OCI-LY1 (cell line): ENCODE data around the gene P3H2.

Experiments used
- H2AFZ ChIP-seq: fragments of 200-600 bp; sonication (generic), shearing (Covaris generic); 2 replicates; pipeline ENCODE4 v1.6.0; 2014; ENCODE audit warnings: antibody characterized with exemption, mild to moderate bottlenecking, low read length
- H3F3A ChIP-seq: fragments of 200-600 bp; sonication (generic), shearing (Covaris generic); 2 replicates; pipeline ENCODE4 v1.6.0; 2014; ENCODE audit warnings: mild to moderate bottlenecking, antibody characterized with exemption, low read length, moderate library complexity; ENCODE audit not compliant: insufficient read depth
- H3K27ac ChIP-seq: fragments of 200-600 bp; sonication (generic); 2 replicates; pipeline ENCODE4 v1.5.1; 2014; ENCODE audit warnings: low read length, mixed run types, mild to moderate bottlenecking, low read depth; ENCODE audit not compliant: poor library complexity, severe bottlenecking
- H3K27me3 ChIP-seq: fragments of 200-600 bp; sonication (generic); 2 replicates; pipeline ENCODE4 v1.6.0; 2014; ENCODE audit warnings: antibody characterized with exemption, mild to moderate bottlenecking, low read length, moderate library complexity; ENCODE audit not compliant: insufficient read depth
- H3K36me3 ChIP-seq: fragments of 200-600 bp; sonication (generic); 2 replicates; pipeline ENCODE4 v1.6.1; 2014; ENCODE audit warnings: mild to moderate bottlenecking, antibody characterized with exemption, low read length, moderate library complexity, mixed read lengths; ENCODE audit not compliant: insufficient read depth
- H3K4me1 ChIP-seq: fragments of 200-600 bp; sonication (generic); 2 replicates; pipeline ENCODE4 v1.5.1; 2014; ENCODE audit warnings: mild to moderate bottlenecking, low read length, moderate library complexity; ENCODE audit not compliant: insufficient read depth, severe bottlenecking
- H3K4me2 ChIP-seq: fragments of 200-600 bp; sonication (generic), shearing (Covaris generic); 2 replicates; pipeline ENCODE4 v1.6.1; 2014; ENCODE audit warnings: low read length
- H3K4me3 ChIP-seq: fragments of 200-600 bp; sonication (generic); 2 replicates; pipeline ENCODE4 v1.5.1; 2014; ENCODE audit warnings: low read length, low read depth, mild to moderate bottlenecking, mixed read lengths; ENCODE audit not compliant: poor library complexity, severe bottlenecking
- H3K79me2 ChIP-seq: fragments of 200-600 bp; shearing (Covaris generic); 2 replicates; pipeline ENCODE4 v1.6.1; 2016; ENCODE audit warnings: mixed run types, low read length, mixed read lengths; ENCODE audit not compliant: insufficient read depth
- H3K9ac ChIP-seq: fragments of 200-600 bp; sonication (generic), shearing (Covaris generic); 2 replicates; pipeline ENCODE4 v1.6.1; 2014; ENCODE audit warnings: mild to moderate bottlenecking, low read length, mixed read lengths
- H3K9me2 ChIP-seq: fragments of 200-600 bp; sonication (generic), shearing (Covaris generic); 2 replicates; pipeline ENCODE4 v1.6.1; 2014; ENCODE audit warnings: low read depth, mild to moderate bottlenecking, low read length, mixed read lengths
- H3K9me3 ChIP-seq: fragments of 200-600 bp; shearing (Covaris generic); 2 replicates; pipeline ENCODE4 v1.6.1; 2014; ENCODE audit warnings: low read length, mixed read lengths
- H4K20me1 ChIP-seq: fragments of 200-600 bp; sonication (generic), shearing (Covaris generic); 2 replicates; pipeline ENCODE4 v1.6.0; 2016; ENCODE audit warnings: mild to moderate bottlenecking, low read length; ENCODE audit not compliant: insufficient read depth
- EZH2 ChIP-seq: fragments of 200-600 bp; sonication (generic), shearing (Covaris generic); IDR thresholded peaks from 2 replicates; pipeline ENCODE4 v1.8.0; 2017; ENCODE audit warnings: borderline replicate concordance, mixed run types, mild to moderate bottlenecking, antibody characterized with exemption, low read length, moderate library complexity, mixed read lengths
- TF ChIP-seq, protein P1 (sequence below): fragments of 200-600 bp; sonication (generic), shearing (Covaris generic); IDR thresholded peaks from 2 replicates; pipeline ENCODE4 v1.5.1; 2017; ENCODE audit warnings: mild to moderate bottlenecking, antibody characterized with exemption, low read length, moderate library complexity, mixed read lengths

P3H2 gene

DNA sequence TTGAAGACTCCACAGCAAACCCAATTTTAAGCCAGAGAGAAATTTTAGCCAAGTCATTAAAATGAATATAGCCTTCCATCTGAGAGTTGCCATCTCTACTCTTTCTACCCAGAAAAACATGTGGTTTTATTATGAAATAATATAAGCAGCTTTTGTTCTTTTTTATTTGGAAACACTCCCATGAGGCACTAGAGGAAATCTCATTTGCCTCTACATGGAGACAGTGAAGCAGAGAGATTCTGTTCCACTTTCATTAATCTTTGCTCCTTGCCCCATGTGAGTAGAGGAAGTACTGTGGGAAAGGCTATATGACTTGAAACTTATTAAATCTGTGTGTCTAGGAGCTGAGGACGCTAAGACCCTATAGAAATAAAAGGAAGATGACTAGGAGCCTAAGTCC, 111.1 kb downstream of the P3H2 start:
- Histone ChIP-seq H3K27me3 (no peaks in the 10 kb centered on the region), H3K36me3 (no peaks in the 10 kb centered on the region), H2AFZ (no peak overlapping the region), H3K4me2 (no peak overlapping the region), H3K27ac (no peak overlapping the region), H3K9ac (no peak overlapping the region), H4K20me1 (no peaks in the 10 kb centered on the region), H3F3A (no peaks in the 10 kb centered on the region), H3K9me3 (no peaks in the 10 kb centered on the region), H3K4me3 (no peak overlapping the region), H3K79me2 (no peaks in the 10 kb centered on the region), H3K4me1 (no peaks in the 10 kb centered on the region), H3K9me2 (no peaks in the 10 kb centered on the region)
- no peak for TF ChIP-seq EZH2

DNA sequence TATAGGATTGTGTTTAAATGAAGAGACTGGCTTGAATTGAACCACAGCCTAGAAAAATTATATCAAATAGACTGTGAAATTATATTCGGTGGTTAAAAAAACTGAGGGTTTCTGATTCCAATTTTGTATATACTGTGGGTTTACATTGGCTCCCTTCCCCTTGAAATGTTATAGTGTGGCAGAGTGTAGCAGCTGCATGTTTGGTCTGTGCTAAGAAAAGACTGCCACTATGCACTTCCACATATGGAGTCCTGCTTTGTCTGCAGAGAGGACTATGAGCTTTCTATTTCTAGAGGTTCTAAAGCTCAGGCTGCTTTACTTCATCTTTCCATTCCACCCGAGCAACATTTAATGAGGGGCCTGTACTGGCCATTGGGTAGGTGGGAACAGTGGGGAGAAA, 112.3 kb downstream of the P3H2 start:
- H3K4me3 ChIP-seq, result no peak overlapping the region
- no peak overlapping the region for H3K4me2 ChIP-seq
- H4K20me1 ChIP-seq, result no peaks in the 10 kb centered on the region
- H3K27ac ChIP-seq, result no peak overlapping the region
- H3K79me2 ChIP-seq, result no peaks in the 10 kb centered on the region
- no peak for TF ChIP-seq EZH2
- TF ChIP-seq, protein P1, sequence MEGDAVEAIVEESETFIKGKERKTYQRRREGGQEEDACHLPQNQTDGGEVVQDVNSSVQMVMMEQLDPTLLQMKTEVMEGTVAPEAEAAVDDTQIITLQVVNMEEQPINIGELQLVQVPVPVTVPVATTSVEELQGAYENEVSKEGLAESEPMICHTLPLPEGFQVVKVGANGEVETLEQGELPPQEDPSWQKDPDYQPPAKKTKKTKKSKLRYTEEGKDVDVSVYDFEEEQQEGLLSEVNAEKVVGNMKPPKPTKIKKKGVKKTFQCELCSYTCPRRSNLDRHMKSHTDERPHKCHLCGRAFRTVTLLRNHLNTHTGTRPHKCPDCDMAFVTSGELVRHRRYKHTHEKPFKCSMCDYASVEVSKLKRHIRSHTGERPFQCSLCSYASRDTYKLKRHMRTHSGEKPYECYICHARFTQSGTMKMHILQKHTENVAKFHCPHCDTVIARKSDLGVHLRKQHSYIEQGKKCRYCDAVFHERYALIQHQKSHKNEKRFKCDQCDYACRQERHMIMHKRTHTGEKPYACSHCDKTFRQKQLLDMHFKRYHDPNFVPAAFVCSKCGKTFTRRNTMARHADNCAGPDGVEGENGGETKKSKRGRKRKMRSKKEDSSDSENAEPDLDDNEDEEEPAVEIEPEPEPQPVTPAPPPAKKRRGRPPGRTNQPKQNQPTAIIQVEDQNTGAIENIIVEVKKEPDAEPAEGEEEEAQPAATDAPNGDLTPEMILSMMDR, result no peak
- H3K9me2 ChIP-seq, result no peaks in the 10 kb centered on the region
- no peaks in the 10 kb centered on the region for H3K4me1 ChIP-seq
- H3K27me3 ChIP-seq, result no peaks in the 10 kb centered on the region
- H3F3A ChIP-seq, result no peaks in the 10 kb centered on the region
- no peak overlapping the region for H2AFZ ChIP-seq
- H3K36me3 ChIP-seq, result no peaks in the 10 kb centered on the region
- no peak overlapping the region for H3K9ac ChIP-seq
- no peaks in the 10 kb centered on the region for H3K9me3 ChIP-seq

DNA sequence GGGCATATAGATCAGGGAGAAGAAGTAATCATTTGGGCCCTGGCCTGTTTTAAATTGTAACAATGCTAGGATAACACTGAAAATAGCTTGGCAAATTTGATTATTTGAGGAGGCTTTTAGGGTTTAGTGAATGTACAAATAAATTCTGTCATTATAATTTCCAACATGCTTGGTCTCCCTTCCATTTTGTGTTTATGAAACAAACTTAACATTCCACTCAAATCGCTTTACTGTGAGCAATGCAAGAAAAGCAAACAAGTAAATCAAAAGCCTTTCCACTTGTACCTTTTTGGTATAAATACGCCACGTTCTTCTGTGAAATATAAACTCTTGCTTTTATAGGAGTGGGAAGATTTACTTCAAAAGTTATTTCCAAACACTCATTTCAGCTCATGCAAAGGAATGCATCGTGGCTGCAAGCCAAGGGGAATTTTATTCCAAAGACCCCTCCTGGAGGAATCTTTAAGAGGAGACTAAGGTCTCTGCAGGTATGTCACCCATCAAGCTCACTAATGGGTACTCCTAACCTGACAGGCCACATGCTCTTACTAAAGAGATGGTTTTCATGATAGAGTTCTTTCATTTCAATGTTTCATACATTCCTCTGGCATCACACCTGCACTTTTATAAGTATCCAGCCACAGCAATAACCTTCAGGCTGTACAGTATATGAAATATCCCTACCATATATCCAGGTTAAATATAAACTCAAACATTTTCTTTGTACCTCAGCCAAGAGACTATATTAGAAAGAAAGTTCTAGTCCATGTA, 115.2 kb downstream of the P3H2 start:
- Histone ChIP-seq H3K9me2 (no peaks in the 10 kb centered on the region), H4K20me1 (no peaks in the 10 kb centered on the region), H3K36me3 (no peaks in the 10 kb centered on the region), H3K4me2 (no peak overlapping the region), H3K9me3 (no peaks in the 10 kb centered on the region), H3K4me1 (no peaks in the 10 kb centered on the region), H3K4me3 (no peak overlapping the region), H3K27me3 (no peaks in the 10 kb centered on the region), H3K27ac (no peak overlapping the region), H3K79me2 (no peaks in the 10 kb centered on the region), H3F3A (no peaks in the 10 kb centered on the region), H3K9ac (no peak overlapping the region), H2AFZ (no peak overlapping the region)
- TF ChIP-seq, protein P1, result no peak
- TF ChIP-seq EZH2, result no peak

DNA sequence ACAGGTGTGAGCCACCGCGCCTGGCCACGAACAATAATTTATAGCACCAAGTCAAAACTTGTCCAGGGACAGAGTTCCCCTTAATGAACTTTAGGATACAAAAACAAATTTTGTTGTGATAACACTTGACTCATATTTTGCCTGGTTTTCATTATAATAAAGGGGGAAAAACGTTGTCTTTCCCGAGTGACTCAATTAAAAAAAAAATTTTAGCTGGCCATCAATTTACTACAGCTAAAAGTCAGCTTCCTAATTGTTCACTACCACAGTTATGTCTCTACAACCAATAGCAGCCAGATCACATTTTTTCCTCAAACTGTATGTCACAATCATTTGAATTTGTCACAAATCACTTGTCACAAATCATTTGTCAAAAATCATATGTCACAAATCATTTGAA, 116.0 kb downstream of the P3H2 start:
- H3K9me2 ChIP-seq, result no peaks in the 10 kb centered on the region
- H2AFZ ChIP-seq, result no peak overlapping the region
- no peak overlapping the region for H3K4me3 ChIP-seq
- no peak overlapping the region for H3K9ac ChIP-seq
- H3K9me3 ChIP-seq, result no peaks in the 10 kb centered on the region
- no peaks in the 10 kb centered on the region for H3K36me3 ChIP-seq
- no peak for TF ChIP-seq EZH2
- TF ChIP-seq, protein P1, result no peak
- no peaks in the 10 kb centered on the region for H3K27me3 ChIP-seq
- H4K20me1 ChIP-seq, result no peaks in the 10 kb centered on the region
- H3K79me2 ChIP-seq, result no peaks in the 10 kb centered on the region
- no peaks in the 10 kb centered on the region for H3K4me1 ChIP-seq
- H3K27ac ChIP-seq, result no peak overlapping the region
- H3K4me2 ChIP-seq, result no peak overlapping the region
- no peaks in the 10 kb centered on the region for H3F3A ChIP-seq
